ENCODE data around the gene PRSS8. TPM values are rescaled to one million over a fixed set of nuclear protein-coding genes. Genes with fewer than 3 reads are reported as not detected.

Gene PRSS8
- total and polyA plus RNA-seq, 2 donors (not counting 3 experiments of a cell fraction or from before 2014, with no cell fraction given) = 0.12 TPM; not detected in 1

GRCh38 chr16:31113121-31114120 lies 22.1 kb downstream of the PRSS8 start:
- Histone ChIP-seq H4K20me1 (replicated peaks; ENCODE audit: control insufficient read depth, extremely low read depth, insufficient read depth, low read length) (no peaks in the 10 kb centered on the region), H3K4me2 (ENCODE audit: insufficient read depth, low read length) (no peak overlapping the region), H3K27ac (ENCODE audit: insufficient read depth, low read depth, low read length) (no peak overlapping the region), H3K9me1 (replicated peaks; ENCODE audit: control insufficient read depth, extremely low read depth, insufficient read depth, low read length) (no peaks in the 10 kb centered on the region), H3K4me1 (ENCODE audit: control insufficient read depth, extremely low read depth, insufficient read depth, low read length) (peaks cover 12% of the 10 kb centered on the region), H3K4me3 (replicated peaks in 1 of 3; ENCODE audit: insufficient read depth in 1 of 3, low read depth in 1 of 3, low read length in 3 of 3) (no peak overlapping the region), H3K27me3 (ENCODE audit: control insufficient read depth in 2 of 2, insufficient read depth in 2 of 2, low read length in 2 of 2) (no peaks in the 10 kb centered on the region), H2AFZ (ENCODE audit: low read depth, low read length) (no peak overlapping the region), H3K9ac (replicated peaks; ENCODE audit: extremely low read depth, insufficient read depth, low read length) (no peak overlapping the region), H3K79me2 (ENCODE audit: control insufficient read depth, insufficient read depth, low read length) (peaks cover 16% of the 10 kb centered on the region), H3K36me3 (ENCODE audit: control insufficient read depth in 2 of 2, extremely low read depth in 1 of 2, insufficient read depth in 2 of 2, low read length in 2 of 2) (peaks cover 10 to 31% of the 10 kb centered on the region in 2 experiments), H3K9me3 (replicated peaks; ENCODE audit: control insufficient read depth, insufficient read depth, low read length) (no peaks in the 10 kb centered on the region)
- no TSS peak for BruUV-seq (replicated peaks)
- TF ChIP-seq POLR2A (IDR thresholded peaks at IDR 0.05; ENCODE audit: low read depth, low read length) = no peak
- no peak for TF ChIP-seq CTCF (IDR thresholded peaks at IDR 0.05; ENCODE audit: extremely low read depth in 1 of 2, insufficient read depth in 1 of 2, low read depth in 1 of 2, low read length in 2 of 2)
- no peak for TF ChIP-seq MAX (IDR thresholded peaks at IDR 0.05; ENCODE audit: insufficient read depth, insufficient read length)
- TF ChIP-seq FOS (IDR thresholded peaks at IDR 0.05; ENCODE audit: borderline replicate concordance, insufficient read depth, low read length) = no peak
- TF ChIP-seq EZH2 (IDR thresholded peaks at IDR 0.05; ENCODE audit: borderline replicate concordance, low read depth, low read length, severe bottlenecking) = no peak
- no peak for TF ChIP-seq GATA2 (IDR thresholded peaks at IDR 0.05; ENCODE audit: insufficient read depth, insufficient read length, low read depth, low read length)
- TF ChIP-seq POLR2AphosphoS5 (IDR thresholded peaks at IDR 0.05; ENCODE audit: insufficient read depth, low read depth, low read length) = no peak
- intact Hi-C loops (cut with micrococcal nuclease) (no loop called here), dilution Hi-C loops (cut with MboI; ENCODE audit: extremely low pct_ligation_motif_present, low sequenced_read_pairs) (no loop called here)
- FAIRE-seq (no peak), DNase-seq (ENCODE audit: low read depth, low spot score) (peak; percentile 13)
- POLR2A ChIA-PET = no interaction called here
- CTCF ChIA-PET = interaction anchor here (0.8 to 1.0 kb wide), 2 partner anchors 13 to 29 kb away, joined by 3 read pairs; no protein-coding TSS in a partner anchor

Measured in endothelial cell of umbilical vein (primary cell).